ENCODE data around the gene CD3D.

Gene CD3D

DNA sequence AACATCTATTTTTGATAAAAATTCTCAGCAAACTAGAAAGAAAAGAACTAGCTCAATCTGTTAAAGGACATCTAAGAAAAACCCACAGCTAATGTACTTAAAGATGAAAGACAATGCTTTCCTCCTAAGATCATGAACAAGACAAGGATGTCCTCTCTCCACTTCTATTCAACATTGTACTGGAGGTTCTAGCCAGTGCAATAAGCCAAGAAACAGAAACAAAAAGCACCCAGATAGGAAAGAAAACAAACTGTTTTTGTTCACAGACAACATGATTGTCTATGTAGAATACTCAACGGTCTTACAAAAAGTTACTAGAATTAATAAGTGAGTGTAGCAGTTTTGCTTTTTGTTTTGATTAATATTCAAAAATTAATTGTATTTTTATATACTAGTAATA lies 7.8 kb downstream of the CD3D start:
- Histone ChIP-seq H3K4me1 (ENCODE audit: control insufficient read depth, low read depth, low read length) (no peaks in the 10 kb centered on the region), H3K27me3 (ENCODE audit: control insufficient read depth, insufficient read depth, low read length) (no peaks in the 10 kb centered on the region), H3K9ac (ENCODE audit: low read length) (no peak overlapping the region), H3K4me3 (ENCODE audit: low read length) (no peak overlapping the region), H3K36me3 (ENCODE audit: control insufficient read depth, low read depth, low read length) (no peaks in the 10 kb centered on the region), H3K9me3 (ENCODE audit: control insufficient read depth, low read depth, low read length) (no peaks in the 10 kb centered on the region), H3K27ac (ENCODE audit: low read length) (no peak overlapping the region)

DNA sequence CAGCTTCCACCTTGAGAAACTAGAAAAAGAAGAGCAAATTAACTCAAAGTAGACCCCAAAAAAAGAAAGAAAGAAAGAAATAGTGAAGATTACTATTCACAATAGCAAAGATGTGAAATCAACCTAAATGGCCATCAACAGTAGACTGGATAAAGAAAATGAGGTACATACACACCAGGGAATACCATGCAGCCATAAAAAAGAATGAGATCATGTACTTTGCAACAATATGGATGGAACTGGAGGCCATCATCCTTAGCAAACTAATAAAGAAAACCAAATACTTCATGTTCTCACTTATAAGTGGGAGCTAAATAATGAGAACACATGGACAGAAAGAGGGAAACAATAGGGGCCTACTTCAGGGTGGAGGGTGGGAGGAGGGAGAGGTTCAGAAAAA lies 13.8 kb downstream of the CD3D start:
- Histone ChIP-seq H3K4me3 (ENCODE audit: low read length) (no peak overlapping the region), H3K27ac (ENCODE audit: low read length) (no peak overlapping the region), H3K4me1 (ENCODE audit: control insufficient read depth, low read depth, low read length) (no peaks in the 10 kb centered on the region), H3K27me3 (ENCODE audit: control insufficient read depth, insufficient read depth, low read length) (no peaks in the 10 kb centered on the region), H3K36me3 (ENCODE audit: control insufficient read depth, low read depth, low read length) (no peaks in the 10 kb centered on the region), H3K9ac (ENCODE audit: low read length) (no peak overlapping the region), H3K9me3 (ENCODE audit: control insufficient read depth, low read depth, low read length) (no peaks in the 10 kb centered on the region)

DNA sequence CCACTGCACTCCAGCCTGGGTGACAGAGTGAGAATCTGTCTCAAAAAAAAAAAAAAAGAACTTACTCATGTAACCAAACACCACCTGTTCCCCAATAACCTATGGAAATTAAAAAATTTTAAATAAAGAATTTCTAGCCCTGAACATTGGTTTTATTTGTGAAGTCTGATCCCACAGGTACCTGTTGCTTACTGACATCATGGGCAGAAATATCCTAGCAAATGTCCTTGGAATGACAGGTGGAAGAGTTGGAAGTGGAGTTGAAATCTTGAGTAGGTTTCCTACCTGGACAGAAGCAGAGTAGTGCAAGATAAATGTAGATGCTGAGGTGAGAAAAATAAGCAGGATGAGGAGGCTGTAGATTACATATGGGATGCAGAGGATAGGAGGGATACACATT lies 17.2 kb downstream of the CD3D start:
- H3K36me3 ChIP-seq (ENCODE audit: control insufficient read depth, low read depth, low read length): no peaks in the 10 kb centered on the region
- peaks cover 3% of the 10 kb centered on the region for H3K4me1 ChIP-seq (ENCODE audit: control insufficient read depth, low read depth, low read length)
- H3K9ac ChIP-seq (ENCODE audit: low read length): no peak overlapping the region
- no peak overlapping the region for H3K4me3 ChIP-seq (ENCODE audit: low read length)
- H3K9me3 ChIP-seq (ENCODE audit: control insufficient read depth, low read depth, low read length): no peaks in the 10 kb centered on the region
- H3K27me3 ChIP-seq (ENCODE audit: control insufficient read depth, insufficient read depth, low read length): no peaks in the 10 kb centered on the region
- no peak overlapping the region for H3K27ac ChIP-seq (ENCODE audit: low read length)

DNA sequence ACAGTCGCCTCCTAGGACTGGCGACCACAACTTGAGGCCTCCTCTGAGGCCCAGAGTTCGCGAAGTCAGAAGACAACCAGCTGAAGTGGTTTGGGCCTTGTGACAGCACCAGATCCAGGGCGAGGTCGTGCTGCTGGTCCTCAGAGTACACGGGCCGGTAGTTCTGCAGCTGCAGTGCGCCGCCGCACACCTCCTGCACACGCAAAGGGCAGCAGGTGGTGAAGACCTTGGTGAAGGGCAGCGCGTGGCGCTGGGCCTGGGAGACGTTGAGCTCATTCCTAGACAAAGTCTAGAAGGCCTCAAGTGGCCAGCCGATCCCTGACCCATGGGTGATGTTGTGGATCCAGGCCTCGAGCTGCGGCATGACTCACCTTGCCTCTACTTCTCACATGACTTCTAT lies 19.8 kb downstream of the CD3D start:
- no peak overlapping the region for H3K4me3 ChIP-seq (ENCODE audit: low read length)
- no peaks in the 10 kb centered on the region for H3K36me3 ChIP-seq (ENCODE audit: control insufficient read depth, low read depth, low read length)
- H3K4me1 ChIP-seq (ENCODE audit: control insufficient read depth, low read depth, low read length): peaks cover 3% of the 10 kb centered on the region
- H3K27ac ChIP-seq (ENCODE audit: low read length): no peak overlapping the region
- H3K27me3 ChIP-seq (ENCODE audit: control insufficient read depth, insufficient read depth, low read length): no peaks in the 10 kb centered on the region
- no peak overlapping the region for H3K9ac ChIP-seq (ENCODE audit: low read length)
- no peaks in the 10 kb centered on the region for H3K9me3 ChIP-seq (ENCODE audit: control insufficient read depth, low read depth, low read length)

DNA sequence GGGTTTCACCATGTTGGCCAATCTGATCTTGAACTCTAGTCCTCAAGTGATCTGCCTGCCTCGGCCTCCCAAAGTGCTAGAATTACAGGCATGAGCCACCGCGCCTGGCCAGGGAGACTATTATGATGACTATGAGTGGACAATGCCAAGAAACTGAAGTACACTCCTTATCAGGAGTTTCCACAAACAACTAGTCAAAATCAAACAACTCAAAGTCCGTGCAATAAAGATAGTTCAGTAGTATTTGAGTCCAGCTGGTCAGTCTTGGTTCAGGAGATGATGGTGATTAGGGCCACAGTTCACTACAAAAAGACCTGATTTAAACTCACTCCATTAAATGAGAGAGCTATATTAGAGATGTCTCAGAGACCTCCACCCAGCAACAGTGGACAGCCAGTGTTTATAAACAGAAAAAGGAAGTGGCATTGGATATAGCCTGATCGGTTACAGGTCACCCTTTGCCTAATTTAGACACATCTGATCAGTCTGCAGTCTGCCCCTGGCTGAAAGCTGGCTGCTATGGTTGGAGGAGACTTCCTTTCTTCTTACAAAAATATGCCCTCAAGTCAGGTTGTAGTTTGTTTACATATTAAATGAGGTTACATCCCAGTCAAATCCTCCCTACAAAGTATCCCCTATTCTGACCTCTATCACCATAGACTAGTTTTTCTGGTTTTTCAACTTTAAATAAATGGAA lies 21.0 kb downstream of the CD3D start:
- peaks cover 6% of the 10 kb centered on the region for H3K4me1 ChIP-seq (ENCODE audit: control insufficient read depth, low read depth, low read length)
- no peaks in the 10 kb centered on the region for H3K36me3 ChIP-seq (ENCODE audit: control insufficient read depth, low read depth, low read length)
- H3K27me3 ChIP-seq (ENCODE audit: control insufficient read depth, insufficient read depth, low read length): no peaks in the 10 kb centered on the region
- H3K9ac ChIP-seq (ENCODE audit: low read length): no peak overlapping the region
- H3K27ac ChIP-seq (ENCODE audit: low read length): no peak overlapping the region
- H3K4me3 ChIP-seq (ENCODE audit: low read length): no peak overlapping the region
- no peaks in the 10 kb centered on the region for H3K9me3 ChIP-seq (ENCODE audit: control insufficient read depth, low read depth, low read length)

DNA sequence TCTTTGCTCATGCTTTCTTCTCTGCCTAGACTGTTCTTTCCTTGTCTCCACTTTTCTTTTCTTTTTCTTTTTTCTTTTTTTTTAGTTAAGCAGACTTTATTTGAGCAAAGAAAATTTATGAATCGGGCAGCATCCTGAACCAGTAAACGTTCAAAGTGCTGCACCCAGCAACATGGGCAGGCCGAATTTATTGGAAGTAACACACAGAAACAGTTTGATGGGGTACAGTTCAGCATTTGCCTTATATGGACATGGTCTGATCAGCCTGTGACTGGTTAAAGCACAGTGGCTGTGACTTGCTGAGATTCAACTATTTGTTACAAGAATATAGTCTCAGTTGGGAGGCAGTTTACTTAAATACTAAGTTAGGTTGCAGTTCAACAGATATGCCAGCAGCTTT lies 22.0 kb downstream of the CD3D start:
- H3K4me3 ChIP-seq (ENCODE audit: low read length): no peak overlapping the region
- H3K36me3 ChIP-seq (ENCODE audit: control insufficient read depth, low read depth, low read length): no peaks in the 10 kb centered on the region
- peaks cover 16% of the 10 kb centered on the region for H3K4me1 ChIP-seq (ENCODE audit: control insufficient read depth, low read depth, low read length)
- no peak overlapping the region for H3K9ac ChIP-seq (ENCODE audit: low read length)
- H3K9me3 ChIP-seq (ENCODE audit: control insufficient read depth, low read depth, low read length): no peaks in the 10 kb centered on the region
- H3K27ac ChIP-seq (ENCODE audit: low read length): no peak overlapping the region
- H3K27me3 ChIP-seq (ENCODE audit: control insufficient read depth, insufficient read depth, low read length): peaks cover 5% of the 10 kb centered on the region

DNA sequence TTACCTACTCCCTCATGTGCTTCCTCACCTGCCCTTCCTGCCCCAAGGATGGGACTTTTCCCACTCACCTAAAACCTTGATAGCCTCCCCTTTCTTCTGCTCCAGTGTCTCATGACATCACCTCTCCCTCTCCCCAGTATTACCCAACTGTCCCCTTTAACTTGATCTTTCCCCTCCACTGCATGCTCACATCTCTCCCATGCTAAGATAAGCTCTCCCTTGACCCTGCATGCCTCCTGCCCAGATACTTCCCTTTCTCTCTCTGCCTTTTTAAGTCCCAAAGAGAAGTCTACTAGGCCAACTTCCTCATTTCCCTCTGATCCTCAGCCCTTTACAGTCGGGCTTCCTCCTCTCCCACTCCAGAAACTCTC lies 23.2 kb downstream of the CD3D start:
- H3K9me3 ChIP-seq (ENCODE audit: control insufficient read depth, low read depth, low read length): no peaks in the 10 kb centered on the region
- H3K4me3 ChIP-seq (ENCODE audit: low read length): no peak overlapping the region
- peaks cover 20% of the 10 kb centered on the region for H3K4me1 ChIP-seq (ENCODE audit: control insufficient read depth, low read depth, low read length)
- H3K36me3 ChIP-seq (ENCODE audit: control insufficient read depth, low read depth, low read length): no peaks in the 10 kb centered on the region
- no peak overlapping the region for H3K27ac ChIP-seq (ENCODE audit: low read length)
- H3K27me3 ChIP-seq (ENCODE audit: control insufficient read depth, insufficient read depth, low read length): peaks cover 5% of the 10 kb centered on the region
- no peak overlapping the region for H3K9ac ChIP-seq (ENCODE audit: low read length)

DNA sequence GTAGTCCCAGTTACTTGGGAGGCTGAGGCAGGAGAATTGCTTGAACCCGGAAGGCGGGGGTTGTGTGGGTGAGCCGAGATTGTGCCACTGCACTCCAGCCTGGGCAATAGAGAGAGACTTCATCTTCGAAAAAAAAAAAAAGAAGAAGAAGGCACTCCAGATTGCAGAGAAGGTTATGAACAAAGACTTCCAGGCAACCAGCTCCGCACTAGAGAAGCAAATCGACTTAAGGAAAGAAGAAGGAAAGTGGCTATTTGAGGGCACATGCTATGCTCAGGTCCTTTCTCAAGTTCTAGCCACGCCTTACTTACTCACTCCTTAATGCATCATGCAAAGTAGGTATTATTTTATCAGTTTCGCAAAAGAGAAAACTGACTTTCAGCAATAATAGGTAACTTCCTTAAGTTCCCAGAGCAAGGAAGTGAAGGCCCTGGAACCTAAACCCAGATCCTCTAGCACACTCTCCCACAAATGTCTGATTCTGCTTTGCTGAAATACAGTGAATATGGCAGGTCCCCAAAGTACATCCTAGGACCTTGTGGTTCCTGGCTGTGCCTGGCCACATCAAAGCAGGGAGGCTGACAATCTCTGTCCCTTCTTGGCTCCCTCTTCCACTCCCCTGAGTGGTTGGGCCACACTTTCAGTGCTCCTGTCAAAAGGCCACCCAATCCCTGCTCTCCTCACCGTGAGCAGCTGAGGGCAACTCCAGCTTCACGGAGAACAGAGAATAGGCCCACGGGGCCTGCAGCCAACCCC lies 23.7 kb downstream of the CD3D start:
- no peak overlapping the region for H3K4me3 ChIP-seq (ENCODE audit: low read length)
- no peak overlapping the region for H3K27ac ChIP-seq (ENCODE audit: low read length)
- H3K4me1 ChIP-seq (ENCODE audit: control insufficient read depth, low read depth, low read length): peaks cover 20% of the 10 kb centered on the region
- no peaks in the 10 kb centered on the region for H3K36me3 ChIP-seq (ENCODE audit: control insufficient read depth, low read depth, low read length)
- H3K27me3 ChIP-seq (ENCODE audit: control insufficient read depth, insufficient read depth, low read length): peaks cover 5% of the 10 kb centered on the region
- H3K9ac ChIP-seq (ENCODE audit: low read length): no peak overlapping the region
- H3K9me3 ChIP-seq (ENCODE audit: control insufficient read depth, low read depth, low read length): no peaks in the 10 kb centered on the region

DNA sequence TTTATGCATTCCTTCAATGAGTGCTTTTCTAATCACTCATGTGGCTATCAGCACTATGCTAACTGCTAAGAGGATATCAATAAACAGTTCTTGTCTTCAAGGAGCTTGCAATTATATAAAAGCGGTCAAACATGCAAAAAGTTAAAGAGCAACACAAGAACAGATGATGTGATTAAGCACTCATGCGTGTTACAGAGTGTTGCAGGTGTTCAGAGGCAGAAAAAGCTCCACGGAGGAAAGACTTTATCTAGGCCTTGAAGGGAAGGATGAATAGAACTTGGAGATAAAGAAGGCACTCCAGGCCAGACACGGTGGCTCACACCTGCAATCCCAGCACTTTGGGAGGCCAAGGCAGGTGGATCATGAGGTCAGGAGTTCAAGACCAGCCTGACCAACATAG lies 24.4 kb downstream of the CD3D start:
- Histone ChIP-seq H3K36me3 (ENCODE audit: control insufficient read depth, low read depth, low read length) (no peaks in the 10 kb centered on the region), H3K27me3 (ENCODE audit: control insufficient read depth, insufficient read depth, low read length) (peaks cover 5% of the 10 kb centered on the region), H3K27ac (ENCODE audit: low read length) (no peak overlapping the region), H3K4me3 (ENCODE audit: low read length) (no peak overlapping the region), H3K4me1 (ENCODE audit: control insufficient read depth, low read depth, low read length) (peaks cover 20% of the 10 kb centered on the region), H3K9ac (ENCODE audit: low read length) (no peak overlapping the region), H3K9me3 (ENCODE audit: control insufficient read depth, low read depth, low read length) (no peaks in the 10 kb centered on the region)

DNA sequence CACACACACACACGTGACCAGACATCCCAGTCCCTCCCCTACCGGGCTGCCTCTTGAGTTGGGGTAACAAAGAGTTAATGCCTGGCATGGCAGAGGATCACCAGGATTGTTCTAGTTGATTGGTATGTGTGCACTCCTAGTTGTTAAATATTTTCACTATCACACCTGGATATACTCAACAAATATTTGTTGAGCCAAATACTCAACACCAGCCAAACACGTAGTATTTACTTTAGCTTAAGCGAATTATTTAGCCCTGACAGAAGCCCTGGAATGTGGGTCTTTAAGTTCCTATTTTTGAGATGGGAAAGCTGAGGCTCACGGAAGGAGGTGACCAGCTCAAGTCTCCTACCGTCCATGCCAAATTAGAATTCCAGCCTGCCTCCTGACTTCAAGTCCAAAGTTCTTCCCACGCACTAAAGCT lies 27.5 kb downstream of the CD3D start:
- no peaks in the 10 kb centered on the region for H3K9me3 ChIP-seq (ENCODE audit: control insufficient read depth, low read depth, low read length)
- H3K4me3 ChIP-seq (ENCODE audit: low read length): peak overlapping the region; percentile 21
- H3K9ac ChIP-seq (ENCODE audit: low read length): no peak overlapping the region
- H3K27me3 ChIP-seq (ENCODE audit: control insufficient read depth, insufficient read depth, low read length): peaks cover 5% of the 10 kb centered on the region
- peaks cover 17% of the 10 kb centered on the region for H3K4me1 ChIP-seq (ENCODE audit: control insufficient read depth, low read depth, low read length)
- no peak overlapping the region for H3K27ac ChIP-seq (ENCODE audit: low read length)
- H3K36me3 ChIP-seq (ENCODE audit: control insufficient read depth, low read depth, low read length): no peaks in the 10 kb centered on the region

DNA sequence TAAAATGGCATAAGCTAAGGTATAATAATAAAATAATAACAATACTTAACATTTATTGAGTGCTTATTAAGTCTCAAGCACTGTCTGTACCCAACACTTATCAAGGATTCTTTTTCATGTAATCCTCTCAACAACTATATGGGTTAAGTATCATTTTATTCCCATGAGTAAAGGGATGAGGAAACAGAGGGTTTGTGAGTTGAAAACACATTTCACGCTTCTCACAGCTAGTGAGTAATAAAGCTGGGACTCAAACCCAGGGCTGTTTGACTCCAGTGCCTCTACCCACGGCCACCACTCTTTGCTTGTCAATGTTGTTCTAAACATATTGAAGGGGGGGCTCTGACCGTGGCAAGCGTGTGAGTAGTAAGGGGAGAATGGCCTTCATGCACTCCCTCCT lies 29.3 kb downstream of the CD3D start:
- Histone ChIP-seq H3K9ac (ENCODE audit: low read length) (no peak overlapping the region), H3K27me3 (ENCODE audit: control insufficient read depth, insufficient read depth, low read length) (peaks cover 5% of the 10 kb centered on the region), H3K27ac (ENCODE audit: low read length) (no peak overlapping the region), H3K4me1 (ENCODE audit: control insufficient read depth, low read depth, low read length) (peaks cover 17% of the 10 kb centered on the region), H3K9me3 (ENCODE audit: control insufficient read depth, low read depth, low read length) (no peaks in the 10 kb centered on the region), H3K36me3 (ENCODE audit: control insufficient read depth, low read depth, low read length) (no peaks in the 10 kb centered on the region), H3K4me3 (ENCODE audit: low read length) (no peak overlapping the region)

DNA sequence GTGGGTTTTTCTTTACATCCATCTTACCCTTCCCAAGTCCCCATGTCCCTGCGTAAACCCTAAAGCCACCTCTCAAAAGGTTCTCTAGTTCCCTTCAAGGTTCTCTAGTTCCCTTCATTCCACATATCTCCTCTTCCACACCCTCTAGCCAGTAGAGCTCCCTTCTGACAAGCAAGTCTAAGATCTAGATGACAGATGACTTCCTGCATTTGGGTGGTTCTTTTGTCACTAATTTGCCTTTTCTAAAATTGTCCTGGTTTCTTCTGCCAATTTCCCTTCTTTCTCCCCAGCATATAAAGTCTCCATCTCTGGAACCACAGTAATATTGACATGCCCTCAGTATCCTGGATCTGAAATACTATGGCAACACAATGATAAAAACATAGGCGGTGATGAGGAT lies 30.2 kb downstream of the CD3D start:
- Histone ChIP-seq H3K36me3 (ENCODE audit: control insufficient read depth, low read depth, low read length) (no peaks in the 10 kb centered on the region), H3K4me1 (ENCODE audit: control insufficient read depth, low read depth, low read length) (peaks cover 17% of the 10 kb centered on the region), H3K9me3 (ENCODE audit: control insufficient read depth, low read depth, low read length) (no peaks in the 10 kb centered on the region), H3K27me3 (ENCODE audit: control insufficient read depth, insufficient read depth, low read length) (peaks cover 5% of the 10 kb centered on the region), H3K9ac (ENCODE audit: low read length) (no peak overlapping the region), H3K27ac (ENCODE audit: low read length) (no peak overlapping the region), H3K4me3 (ENCODE audit: low read length) (no peak overlapping the region)
